GM13976 (cell line): ENCODE results near the gene KRTCAP2.

Experiments
- DNase-seq: peaks from one replicate; pipeline ENCODE4 v3.0.0; 2012; ENCODE audit warnings: low spot score
- in situ Hi-C: fragments of 300-500 bp; cut with MboI; formaldehyde crosslinking; loops from one replicate; pipeline ENCODE4 v1.12.0; 2022; ENCODE audit warnings: low sequenced_read_pairs, mixed read lengths, inconsistent platforms; ENCODE audit not compliant: unreplicated experiment
- TF ChIP-seq, protein P1 (sequence below): IDR thresholded peaks from 2 replicates; pipeline ENCODE4 v1.5.1; 2012; ENCODE audit warnings: borderline replicate concordance, mild to moderate bottlenecking; ENCODE audit not compliant: insufficient read depth; ENCODE audit errors: extremely low read depth, missing control alignments, control extremely low read depth

KRTCAP2 gene

DNA sequence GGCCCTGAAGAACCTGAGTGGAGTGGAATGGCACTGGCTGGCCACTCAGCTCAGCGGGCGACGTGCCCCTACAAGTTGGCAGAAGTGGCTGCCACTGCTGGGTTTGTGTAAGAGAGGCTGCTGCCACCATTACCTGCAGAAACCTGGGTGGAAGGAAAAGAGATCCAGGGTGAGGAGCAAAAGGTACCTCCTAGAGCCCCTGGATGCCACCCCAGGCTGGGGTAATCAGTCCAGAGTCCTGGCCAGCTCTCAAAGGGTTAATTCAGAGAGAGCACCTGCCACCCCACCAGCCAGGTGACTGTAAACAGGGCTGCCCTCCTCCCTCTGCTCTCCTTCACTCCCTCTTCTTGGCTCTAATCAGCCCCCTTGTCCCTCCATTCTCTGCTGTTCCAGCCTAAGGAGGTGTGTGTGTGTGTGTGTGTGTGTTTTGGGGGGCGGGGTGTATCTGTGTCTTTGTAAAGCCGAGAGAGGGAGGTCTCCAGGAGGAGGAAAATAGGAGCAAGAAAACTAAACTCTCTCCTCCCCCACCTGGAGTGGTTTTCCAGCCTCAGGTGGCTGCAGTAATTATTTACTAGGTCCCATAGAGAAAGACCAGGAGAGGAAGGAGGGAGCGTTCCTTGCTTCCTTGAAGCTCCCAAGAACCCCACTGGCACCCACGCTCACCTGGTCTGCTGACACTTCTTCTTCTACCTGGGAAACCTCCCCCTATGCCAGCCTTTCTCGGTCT lies 13.1 kb upstream of the KRTCAP2 start:
- TF ChIP-seq, protein P1, sequence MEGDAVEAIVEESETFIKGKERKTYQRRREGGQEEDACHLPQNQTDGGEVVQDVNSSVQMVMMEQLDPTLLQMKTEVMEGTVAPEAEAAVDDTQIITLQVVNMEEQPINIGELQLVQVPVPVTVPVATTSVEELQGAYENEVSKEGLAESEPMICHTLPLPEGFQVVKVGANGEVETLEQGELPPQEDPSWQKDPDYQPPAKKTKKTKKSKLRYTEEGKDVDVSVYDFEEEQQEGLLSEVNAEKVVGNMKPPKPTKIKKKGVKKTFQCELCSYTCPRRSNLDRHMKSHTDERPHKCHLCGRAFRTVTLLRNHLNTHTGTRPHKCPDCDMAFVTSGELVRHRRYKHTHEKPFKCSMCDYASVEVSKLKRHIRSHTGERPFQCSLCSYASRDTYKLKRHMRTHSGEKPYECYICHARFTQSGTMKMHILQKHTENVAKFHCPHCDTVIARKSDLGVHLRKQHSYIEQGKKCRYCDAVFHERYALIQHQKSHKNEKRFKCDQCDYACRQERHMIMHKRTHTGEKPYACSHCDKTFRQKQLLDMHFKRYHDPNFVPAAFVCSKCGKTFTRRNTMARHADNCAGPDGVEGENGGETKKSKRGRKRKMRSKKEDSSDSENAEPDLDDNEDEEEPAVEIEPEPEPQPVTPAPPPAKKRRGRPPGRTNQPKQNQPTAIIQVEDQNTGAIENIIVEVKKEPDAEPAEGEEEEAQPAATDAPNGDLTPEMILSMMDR, result no peak
- in situ Hi-C loops, result no loop called here
- no peak for DNase-seq

DNA sequence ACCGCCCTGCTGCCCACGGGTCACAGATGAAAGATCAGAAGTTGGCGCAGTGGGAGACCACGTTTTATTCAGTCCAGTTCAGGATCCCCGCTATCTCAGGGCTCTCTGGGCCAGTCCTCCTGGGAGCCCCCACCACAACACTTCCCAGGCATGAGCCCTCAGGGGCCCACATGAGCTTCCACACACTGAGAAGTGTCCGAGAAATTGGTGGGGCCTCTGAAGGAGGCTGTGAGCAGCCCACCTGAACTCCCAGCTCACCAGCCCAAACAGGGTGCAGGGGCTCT lies 12.6 kb upstream of the KRTCAP2 start:
- in situ Hi-C loops, result no loop called here
- no peak for DNase-seq
- TF ChIP-seq, protein P1, result no peak

DNA sequence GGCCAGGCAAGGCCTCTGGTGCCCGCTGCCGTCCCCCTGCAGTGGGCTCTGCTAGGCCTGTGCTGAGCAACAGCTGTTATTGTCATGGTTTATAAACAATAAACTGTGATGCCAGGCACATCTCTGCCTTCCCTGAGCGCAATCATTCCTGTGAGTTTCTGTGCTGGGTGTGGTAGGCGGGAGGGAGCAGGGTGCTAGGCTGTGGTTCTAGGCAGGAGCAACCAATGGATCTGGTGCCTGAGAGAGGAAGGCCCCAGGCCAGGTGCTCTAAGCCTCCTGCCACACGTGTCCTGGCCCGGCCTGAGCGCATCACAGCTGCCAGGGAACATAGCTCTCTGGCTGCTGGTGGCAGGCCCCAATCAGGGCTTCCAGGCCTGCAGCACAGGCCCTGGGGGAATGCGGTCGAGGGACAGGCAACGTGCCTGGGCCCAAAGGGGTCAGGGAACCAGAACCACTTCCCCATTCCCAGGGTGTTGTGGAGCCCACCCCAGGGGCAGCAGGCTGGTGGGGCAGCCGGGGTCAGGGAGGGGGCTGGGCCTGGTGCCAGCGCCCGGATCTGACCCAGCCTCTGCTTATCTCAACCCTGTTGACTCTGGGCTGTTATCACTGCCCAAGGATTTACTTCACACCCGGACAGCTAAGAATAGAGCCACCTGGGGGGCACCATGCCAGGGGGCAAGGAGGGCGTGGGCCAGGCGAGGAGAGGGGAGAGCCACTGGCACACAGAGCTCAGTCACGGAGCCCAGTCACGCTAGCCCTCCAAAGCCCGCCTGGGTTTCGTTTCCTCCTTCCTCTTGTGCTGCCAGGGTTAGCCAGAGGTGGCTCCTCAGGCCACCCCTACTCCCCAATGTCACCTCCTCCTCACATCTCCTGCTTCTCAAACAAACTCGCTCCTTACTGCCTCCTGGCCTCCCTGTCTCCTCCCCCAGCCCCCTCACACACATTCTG lies 12.0 kb upstream of the KRTCAP2 start:
- in situ Hi-C loops, result no loop called here
- peak; percentile 86 for DNase-seq
- TF ChIP-seq, protein P1, result no peak

DNA sequence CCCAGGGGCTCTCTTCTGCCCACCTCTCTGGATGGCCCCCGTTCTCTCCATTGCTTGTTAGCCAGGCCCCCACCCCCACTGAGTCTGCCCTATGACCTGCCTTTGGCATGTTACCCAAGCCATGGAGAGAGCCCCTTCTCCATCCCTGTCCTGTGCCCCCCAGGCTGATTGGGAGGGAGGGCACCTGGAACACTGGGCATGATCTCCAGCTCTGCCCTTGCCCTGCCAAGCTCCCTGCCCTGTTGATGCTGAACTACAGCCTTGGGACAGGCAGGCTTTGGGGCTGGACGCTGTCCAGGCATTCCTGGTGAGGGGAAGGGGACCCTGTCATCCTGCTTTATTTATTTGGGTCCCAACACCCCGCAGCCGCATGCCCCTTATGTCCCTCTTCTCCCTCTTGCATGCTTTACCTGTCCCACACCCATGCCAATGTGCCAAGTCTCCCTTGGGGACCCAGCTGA lies 11.3 kb upstream of the KRTCAP2 start:
- TF ChIP-seq, protein P1, result no peak
- no peak for DNase-seq
- in situ Hi-C loops, result no loop called here

DNA sequence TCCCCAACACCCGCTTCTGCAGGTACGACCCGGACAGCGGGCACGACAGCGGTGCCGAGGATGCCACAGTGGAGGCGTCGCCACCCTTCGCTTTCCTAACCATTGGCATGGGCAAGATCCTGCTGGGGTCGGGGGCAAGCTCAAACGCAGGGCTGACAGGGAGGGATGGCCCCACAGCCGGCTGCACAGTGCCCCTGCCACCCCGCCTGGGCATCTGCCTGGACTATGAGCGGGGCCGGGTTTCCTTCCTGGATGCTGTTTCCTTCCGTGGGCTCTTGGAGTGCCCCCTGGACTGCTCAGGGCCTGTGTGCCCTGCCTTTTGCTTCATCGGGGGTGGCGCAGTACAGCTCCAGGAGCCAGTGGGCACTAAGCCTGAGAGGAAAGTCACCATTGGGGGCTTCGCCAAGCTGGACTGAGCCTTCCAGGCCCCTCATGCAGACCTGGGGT lies 10.7 kb upstream of the KRTCAP2 start:
- TF ChIP-seq, protein P1, result no peak
- in situ Hi-C loops, result no loop called here

DNA sequence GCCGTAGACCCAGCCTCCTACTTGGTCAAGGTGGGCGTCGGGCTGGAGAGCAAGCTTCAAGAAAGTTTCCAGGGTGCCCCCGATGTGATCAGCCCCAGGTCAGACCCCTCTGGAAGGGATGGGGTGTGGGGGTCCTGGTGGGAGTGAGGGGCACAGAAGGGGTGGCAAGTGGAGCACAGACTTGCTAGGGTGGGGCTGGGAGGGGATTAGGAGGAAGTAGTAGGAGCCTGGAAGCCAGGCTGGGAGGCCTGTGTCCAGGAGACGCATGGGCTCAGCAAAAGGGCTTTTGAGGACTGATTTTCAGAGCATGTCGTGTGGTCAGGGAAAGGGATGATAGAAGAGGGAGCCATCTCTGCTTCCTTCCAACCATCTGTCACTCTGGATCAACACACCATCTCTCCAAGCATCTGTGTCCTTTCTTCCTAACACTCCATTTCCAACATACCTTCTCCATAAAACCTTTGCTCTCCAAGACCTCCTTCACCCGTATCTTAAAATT lies 9.0 kb upstream of the KRTCAP2 start:
- no peak for DNase-seq
- TF ChIP-seq, protein P1, result no peak
- in situ Hi-C loops, result no loop called here

More for the DNA sequence above, 10.7 kb upstream of the KRTCAP2 start:
- DNase-seq, result no peak
